OCI-LY7 (cell line): ENCODE data around the gene EFCAB7.

ENCODE experiments used
- CTCF ChIP-seq: fragments of 200-600 bp; sonication (generic); conservative IDR thresholded peaks from 2 replicates; pipeline ENCODE4 v1.5.1; 2014; ENCODE audit warnings: mild to moderate bottlenecking, antibody characterized with exemption, low read length, moderate library complexity, mixed read lengths
- EZH2phosphoT487 ChIP-seq: fragments of 200-600 bp; sonication (generic); IDR thresholded peaks from 2 replicates; pipeline ENCODE4 v1.6.1; 2018; ENCODE audit warnings: low read depth, borderline replicate concordance, mild to moderate bottlenecking, mixed run types, antibody characterized with exemption, low read length, moderate library complexity, mixed read lengths

- TF ChIP-seq CTCF, result no peak
- no peak for TF ChIP-seq EZH2phosphoT487
These were observed 40.4 kb downstream of the EFCAB7 start for GRCh38 chr1:63563745-63564144.
